Activated gamma-delta T cell (primary cell): ENCODE results near the gene TWF2.

Experiments used
- DNase-seq: peaks from one replicate; lab custom pipeline; 2025; lab: John Stamatoyannopoulos, UW

The TWF2 gene

DNA sequence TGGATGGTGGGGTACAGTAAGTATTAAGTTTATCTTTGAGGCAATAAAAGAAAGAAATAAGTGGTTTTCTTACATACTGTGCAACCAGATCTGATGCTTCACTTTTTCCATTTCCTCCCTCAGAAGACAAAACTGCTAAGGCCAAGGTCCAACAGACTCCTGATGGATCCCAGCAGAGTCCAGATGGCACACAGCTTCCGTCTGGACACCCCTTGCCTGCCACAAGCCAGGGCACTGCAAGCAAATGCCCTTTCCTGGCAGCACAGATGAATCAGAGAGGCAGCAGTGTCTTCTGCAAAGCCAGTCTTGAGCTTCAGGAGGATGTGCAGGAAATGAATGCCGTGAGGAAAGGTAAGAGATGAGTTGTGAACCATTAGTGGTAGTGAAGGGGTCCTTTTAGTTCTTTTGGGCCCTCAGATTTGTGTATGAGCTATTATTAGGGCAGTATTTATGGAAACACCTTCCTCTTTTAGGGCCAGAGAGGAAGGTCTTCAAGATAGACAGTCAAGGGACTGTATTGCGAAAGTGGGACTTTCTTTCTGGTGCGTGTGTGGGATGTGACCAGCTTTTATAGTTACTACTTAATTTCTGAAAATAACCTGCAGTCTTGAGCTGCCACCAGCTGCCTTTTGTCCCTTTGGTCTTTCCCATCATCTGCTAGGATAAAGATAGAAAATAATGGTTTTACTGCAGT is 36.4 kb downstream of the TWF2 start:
- DNase-seq = no peak

DNA sequence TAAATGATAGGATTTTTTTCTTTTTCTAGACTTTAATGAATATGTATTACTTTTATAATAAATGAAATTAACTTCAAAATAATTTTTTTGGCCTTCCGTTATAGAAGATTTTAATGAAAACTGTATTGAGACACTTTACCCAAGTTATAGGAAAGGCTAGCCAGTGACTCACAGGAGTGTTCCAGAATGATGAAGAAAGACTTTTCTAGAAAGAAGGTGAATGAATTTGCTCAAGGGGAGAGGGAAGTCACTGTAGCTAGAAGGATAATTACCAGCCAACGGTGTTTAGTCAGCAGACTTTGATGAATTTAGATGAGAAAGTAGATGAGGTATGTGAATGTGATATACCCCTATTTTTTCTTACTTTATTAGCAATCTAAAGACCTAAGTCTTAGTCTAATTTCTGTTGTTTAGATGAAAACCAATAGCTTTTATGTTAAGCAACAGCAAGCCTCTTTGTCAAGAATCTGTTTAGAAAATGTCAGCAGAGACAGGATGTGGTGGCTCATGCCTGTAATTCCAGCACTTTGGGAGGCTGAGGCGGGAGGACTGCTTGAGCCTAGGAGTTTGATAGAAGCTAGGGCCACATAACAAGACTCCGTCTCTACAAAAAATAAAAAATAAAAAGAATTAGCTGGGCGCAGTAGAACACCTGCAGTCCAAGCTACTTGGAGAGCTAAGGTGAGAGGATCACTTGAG is 37.8 kb downstream of the TWF2 start:
- DNase-seq = no peak

DNA sequence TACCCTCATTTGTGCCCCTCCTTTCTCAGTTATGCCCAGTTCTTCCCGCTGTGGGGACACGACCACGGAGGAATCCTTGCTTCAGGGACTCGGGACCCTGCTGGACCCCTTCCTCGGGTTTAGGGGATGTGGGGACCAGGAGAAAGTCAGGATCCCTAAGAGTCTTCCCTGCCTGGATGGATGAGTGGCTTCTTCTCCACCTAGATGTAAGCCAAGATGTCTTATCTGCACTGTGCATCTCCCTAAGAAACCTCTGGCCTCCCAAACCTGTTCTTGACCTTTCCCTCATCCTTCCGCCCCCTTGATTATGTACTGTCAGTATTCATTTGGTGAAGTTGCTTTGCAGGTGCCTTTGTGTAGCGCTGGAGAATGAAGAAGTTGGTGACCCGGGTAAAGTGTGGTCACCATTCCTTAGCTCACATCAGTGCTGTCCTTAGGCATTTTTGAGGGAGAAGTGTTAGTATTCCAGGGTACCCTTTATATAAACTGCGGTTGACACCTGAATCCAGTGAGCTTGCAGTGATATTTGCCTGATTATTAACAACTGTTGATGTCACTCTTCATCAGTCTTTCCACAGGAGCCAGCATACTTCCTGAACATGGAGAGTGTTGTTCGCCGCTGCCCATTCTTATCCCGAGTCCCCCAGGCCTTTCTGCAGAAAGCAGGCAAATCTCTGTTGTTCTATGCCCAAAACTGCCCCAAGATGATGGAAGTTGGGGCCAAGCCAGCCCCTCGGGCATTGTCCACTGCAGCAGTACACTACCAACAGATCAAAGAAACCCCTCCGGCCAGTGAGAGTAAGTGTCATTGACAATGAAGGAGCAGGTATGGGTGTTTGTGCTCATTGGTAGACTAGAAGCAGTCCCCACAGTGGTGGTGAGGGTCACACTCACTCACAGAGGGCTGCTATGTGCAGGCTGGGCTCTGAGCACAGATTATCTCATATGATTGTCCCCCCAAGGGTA is 40.0 kb downstream of the TWF2 start:
- DNase-seq = no peak

DNA sequence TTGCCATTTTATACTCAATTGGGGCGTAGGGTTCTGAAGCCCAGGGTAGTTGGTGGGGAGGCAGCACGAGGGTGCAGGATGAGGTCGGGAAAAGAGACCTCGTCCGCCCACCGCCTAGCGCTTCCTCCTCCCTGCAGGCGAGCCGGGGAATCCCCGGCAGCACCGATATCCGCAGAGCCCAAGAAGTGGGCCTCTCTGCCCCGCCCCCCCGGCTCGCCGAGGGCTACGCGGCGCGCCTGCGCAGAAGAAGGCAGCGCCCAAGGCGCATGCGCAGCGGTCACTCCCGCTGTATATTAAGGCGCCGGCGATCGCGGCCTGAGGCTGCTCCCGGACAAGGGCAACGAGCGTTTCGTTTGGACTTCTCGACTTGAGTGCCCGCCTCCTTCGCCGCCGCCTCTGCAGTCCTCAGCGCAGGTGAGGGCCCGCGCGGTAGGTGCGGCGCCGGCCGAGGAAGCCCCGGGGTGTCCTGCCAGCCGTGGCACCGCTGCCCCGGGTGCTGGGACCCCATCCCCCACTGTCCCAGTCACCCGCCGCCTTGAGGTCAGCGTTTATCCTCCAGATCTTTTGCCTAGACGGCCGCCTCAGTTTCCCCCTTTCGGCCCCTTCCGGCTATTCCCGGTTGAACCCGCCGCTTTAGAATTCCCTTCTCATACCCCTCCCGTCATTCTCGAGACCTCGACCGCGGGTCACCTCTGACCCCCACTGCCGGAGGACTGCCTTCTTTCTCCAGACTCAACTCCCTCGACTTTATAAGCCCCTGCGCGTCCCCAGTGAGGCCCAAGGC is 40.9 kb downstream of the TWF2 start, which contains the start of gene ALAS1:
ALAS1 (plus strand) TSS at position 319 of the 784 bp plus-strand sequence. CDS start 1,082 bp downstream, outside the sequence.
- DNase-seq = peak; percentile 87

DNA sequence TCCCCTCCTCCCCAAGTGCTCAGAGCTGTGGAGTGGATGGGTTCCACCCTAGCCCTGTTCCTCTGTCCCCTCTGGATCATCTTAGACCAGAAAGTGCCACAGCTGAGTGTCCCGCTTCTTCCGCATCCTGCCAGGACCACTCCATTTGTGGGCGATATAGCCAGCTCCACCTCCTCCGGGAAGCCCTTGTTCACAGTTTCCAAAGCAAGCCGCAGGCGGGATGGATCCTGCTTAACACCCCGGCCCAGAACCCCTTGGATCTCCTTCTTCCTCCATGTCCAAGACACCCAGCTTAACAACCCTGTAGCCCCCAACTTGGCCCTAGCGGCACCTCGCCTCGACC is 41.5 kb downstream of the TWF2 start:
- DNase-seq = no peak

DNA sequence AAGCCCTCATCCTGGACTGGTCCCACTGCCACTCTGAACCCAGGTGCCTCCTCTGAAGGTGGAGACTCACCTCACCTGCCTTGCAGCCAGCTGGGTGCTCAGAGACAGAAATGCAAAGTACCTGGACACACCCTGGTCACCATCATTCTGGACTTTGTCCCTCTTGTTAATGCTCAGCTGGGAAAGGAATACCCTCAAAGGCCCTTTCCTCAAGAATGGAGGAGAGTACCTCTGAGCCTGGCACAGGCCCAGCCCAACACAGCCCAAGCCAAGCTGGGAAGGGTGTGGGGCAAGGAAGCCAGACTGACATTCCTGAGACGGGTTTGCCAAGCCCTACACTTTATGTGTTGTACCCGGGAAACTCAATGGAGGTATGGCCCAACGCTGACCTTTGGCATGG is 42.0 kb downstream of the TWF2 start:
- no peak for DNase-seq

DNA sequence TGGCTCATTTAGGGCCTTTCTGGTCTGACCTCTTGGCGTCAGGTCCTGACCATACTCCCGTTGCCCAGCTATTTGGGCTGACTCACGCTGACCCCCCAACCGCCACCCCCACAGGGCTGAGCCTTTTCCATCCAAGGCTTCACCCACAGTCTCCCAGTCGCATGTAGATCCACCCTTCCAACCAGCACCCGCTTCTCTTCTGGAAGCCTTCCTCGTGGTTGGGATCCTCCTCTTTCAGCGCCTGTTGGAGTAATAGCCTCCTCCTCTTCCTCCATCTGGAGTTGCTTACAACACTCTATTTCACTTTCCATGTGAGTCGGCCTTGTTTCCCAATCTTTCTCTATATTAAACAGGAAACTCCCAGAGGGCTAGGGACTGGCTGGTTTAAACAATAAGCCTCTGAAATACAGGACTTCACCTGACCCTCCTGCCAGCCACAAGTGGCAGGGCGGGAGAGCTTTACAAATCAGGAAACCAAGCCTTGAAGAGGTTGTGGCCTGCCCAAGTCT is 43.1 kb downstream of the TWF2 start:
- no peak for DNase-seq

DNA sequence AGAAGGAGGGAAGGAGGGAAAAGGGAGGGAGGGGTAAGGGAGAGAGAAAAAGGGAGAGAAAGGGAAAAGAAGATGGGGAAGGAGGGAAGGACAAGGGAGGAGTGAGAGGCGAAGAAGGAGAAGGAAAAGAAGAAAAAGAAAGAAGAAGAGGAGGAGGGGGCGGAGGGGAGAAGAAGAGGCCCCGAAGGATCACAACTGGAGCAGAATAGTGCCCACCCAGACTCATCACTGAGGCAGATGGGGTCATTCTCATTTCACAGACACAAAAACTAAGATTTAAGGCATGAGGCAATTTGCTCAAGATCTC is 43.7 kb downstream of the TWF2 start:
- no peak for DNase-seq

DNA sequence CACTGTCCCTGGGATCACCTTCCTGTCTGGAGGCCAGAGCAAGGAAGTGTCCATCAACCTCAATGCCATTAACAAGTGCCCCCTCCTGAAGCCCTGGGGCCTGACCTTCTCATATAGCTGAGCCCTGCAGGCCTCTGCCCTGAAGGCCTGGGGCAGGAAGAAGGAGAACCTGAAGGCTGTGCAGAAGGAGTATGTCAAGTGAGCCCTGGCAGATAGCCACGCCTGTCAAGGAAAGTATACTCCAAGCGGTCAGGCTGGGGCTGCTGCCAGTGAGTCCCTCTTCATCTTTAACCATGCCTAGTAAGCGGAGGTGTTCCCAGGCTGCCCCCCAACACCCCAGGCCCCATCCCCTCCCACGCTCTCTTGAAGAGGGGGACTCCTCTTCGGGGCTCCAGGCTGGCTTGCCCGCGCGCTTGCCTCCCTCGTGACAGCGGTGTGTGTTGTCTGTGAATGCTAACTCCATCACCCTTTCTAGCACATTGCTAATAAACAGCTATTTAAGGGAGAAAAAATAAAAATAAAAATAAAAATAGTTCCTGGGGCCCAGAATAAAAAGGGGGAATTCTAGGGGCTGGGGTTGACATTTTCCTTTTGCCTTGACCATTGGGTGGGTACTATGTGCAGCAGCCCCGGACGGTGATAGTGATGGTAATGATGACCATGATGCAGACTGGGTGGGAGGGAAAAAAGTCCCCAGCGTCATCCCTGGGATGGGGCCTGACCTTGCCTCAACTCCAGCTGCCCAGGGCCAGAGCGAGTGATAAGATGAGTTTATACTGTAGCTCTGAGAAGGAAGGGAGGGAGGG is 44.3 kb downstream of the TWF2 start:
- no peak for DNase-seq

DNA sequence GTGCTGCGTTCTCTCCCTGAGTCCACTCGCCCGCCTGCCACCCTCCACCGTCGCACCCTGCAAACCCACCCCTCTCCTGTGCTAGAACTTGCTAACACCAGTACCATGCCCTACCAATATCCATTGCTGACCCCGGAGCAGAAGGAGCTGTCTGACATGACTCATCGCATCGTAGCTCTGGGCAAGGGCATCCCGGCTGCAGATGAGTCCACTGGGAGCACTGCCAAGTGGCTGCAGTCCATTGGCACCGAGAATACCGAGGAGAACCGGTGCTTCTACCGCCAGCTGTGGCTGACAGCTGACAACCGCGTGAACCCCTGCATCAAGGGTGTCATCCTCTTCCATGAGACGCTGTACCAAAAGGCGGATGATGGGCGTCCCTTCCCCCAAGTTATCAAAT is 45.9 kb downstream of the TWF2 start:
- no peak for DNase-seq

DNA sequence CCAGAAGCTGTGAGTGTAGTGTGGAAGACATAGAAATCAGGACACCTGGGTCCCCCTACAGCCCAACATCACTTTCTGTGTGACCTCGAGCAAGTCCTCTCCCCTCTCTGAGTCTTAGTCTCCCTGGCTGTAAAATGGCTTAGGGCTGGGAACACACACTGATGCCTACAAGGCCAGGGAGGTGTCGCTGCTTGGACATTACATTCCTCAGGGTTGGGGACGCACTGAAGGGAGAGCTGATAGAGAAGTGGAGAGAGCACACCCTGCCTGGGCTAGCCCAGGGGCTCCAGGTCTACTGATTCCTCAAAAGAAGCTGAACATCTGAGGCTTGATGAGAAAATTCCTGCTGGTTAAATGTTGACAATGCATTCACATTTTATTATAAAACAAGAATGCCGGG is 47.3 kb downstream of the TWF2 start:
- no peak for DNase-seq

DNA sequence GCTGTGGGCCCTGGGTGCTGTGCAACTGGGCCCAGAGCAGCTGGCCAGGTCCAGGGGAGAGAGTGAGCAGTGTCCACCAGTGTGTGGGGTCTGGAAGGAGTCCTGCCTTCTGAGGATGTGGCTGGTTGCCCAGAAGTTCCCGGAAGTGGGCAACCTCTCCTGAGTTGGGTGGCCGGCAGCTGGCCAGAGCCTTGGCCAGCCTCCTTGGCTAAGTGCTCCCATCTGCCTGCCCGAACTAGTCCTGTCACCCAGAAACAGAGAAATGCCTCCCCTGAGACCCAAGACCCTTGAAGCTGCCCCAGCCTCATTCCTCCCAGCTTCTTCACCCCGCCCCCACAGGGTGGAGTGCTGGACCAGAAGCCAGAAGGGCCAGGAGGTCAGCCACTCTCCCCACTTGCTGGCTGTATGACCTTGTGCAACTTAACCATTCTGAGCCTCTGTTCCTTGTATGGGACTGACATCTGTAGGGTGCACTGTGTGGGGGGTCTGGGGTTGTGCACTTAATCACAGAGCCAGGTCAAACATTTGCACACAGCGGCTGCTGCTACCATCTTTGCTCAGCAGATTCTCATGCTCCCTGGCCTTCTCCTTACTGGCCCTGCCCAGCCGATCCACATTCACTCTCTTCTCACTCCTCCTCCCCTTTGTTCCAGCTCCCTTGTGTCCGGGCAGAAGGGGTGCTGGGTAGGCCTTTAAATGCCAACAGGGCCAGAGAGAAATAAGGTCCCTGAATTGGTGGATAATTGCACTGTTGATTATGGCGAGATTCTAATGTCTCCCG is 48.5 kb downstream of the TWF2 start:
- DNase-seq = no peak

DNA sequence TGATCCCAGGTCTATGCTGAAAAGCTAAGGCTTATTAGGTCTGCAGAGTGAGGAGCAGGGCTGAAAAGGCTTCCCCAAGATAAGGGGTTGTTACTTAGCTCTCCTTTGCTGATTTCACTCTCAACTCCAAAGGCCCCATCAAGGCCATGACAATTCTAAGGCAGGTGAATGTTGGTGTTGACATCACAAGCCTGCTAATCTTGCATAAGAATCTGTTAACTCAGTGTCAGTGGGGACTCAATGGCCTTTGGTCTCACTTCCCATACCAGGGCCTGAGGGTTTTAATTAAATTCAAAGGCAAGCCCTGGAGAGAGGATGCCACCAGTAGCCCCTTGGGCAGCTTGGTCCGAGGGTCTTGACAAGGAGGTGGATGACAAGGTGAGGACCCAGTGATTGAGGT is 50.4 kb downstream of the TWF2 start:
- no peak for DNase-seq

DNA sequence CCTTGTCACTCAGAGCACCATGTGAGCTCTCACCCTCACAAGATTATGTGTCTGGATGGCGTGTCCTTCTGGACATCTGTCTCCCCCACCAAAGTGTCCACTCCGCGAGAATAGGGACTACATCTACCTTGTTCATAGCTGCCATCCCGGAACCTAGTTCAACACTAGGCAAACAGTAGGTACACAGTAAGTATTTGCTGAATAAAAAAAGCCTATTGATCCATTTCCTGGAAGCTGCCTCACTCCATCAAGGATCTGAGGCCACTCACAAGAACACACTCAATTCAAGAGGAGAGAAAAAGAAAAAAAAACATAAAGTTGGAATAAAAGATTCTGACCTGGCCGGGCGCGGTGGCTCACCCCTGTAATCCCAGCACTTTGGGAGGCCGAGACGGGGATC is 52.2 kb downstream of the TWF2 start:
- DNase-seq = no peak

DNA sequence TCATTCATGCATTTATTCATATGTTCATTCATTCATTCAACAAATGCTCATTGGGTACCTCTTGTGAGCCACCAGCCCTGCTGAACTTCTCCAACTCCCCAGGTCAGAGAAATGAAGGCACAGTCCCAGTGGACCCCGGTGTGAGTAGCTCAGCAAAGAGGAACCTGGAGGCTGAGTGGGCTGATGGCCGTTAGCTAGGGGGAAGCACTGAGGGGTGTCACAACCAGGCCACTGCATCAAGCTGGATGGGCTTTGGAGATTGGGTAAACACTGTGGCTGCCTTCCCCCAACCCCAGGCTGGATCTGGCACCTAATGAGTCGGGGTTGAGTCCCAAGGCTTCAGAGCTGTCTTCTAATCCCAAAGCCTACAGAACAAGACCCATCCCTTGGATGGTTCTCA is 53.1 kb downstream of the TWF2 start:
- no peak for DNase-seq

DNA sequence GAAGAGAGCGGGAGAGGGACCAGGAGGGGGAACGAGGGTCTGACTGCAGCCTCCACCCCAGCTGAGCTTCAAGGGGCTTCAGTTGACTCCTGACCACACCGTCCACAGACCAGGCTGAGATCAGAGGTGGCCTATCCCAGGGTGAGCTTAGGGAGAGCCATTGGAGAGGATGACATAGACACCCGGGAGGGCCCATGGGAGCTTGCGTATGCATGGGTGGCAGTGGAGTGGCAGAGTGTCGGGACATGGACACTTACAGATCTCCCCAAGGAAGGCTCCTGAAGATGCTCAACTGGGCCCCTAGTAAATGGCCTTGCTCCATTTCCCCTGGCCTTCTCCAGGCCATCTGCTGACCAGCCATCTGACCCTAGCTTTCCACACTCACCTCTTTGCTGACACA is 53.6 kb downstream of the TWF2 start:
- DNase-seq = no peak

DNA sequence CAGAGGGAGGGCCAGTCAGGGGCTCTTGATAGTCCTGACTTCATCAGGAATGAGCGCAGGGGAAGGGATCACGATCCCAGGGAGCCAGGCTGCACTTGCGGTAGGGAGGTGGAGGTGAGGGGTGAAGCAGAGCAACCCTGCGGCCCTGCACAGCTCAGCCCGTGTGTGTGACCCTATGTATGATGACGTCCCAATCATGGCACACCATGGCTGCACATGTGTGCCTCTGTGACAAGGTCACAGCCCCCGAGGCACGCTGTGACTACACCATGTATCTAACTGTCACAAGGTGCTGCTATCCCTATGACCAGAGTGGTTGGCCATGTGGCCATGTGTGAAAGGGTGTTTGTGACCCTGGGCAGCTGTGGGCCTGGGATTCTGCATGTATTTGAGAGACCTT is 54.3 kb downstream of the TWF2 start:
- no peak for DNase-seq

DNA sequence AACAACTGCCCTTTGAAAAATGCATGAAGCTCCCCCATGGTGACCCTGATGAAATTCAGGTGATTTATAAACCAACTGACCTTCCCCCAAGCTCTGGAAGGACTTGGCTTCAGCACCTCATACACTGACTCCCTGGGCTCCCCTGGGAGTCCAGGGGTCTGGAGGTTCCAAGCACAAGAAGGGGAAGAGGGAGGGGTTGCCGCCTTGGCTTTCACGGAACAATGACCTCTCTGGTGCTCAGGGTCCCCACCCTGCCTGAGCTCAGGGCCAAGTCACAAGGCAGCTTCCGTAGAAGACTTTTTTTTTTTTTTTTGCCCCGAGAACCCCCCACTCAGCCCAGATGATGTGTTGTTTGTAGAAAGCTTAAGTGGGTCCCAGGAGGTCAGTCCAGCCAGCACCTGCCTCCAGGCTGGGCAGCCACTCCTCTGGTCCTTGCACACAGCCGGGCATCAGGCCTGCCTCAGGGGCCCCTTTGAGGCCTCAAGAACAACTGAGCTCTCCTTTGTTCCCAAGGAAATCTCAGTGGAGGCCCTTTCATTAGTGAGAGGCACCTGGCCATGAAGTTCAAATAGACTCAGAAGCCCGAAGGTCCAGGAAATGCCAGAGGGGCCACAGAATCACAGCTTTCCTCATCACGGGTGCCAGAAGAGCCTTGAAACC is 55.0 kb downstream of the TWF2 start:
- no peak for DNase-seq

DNA sequence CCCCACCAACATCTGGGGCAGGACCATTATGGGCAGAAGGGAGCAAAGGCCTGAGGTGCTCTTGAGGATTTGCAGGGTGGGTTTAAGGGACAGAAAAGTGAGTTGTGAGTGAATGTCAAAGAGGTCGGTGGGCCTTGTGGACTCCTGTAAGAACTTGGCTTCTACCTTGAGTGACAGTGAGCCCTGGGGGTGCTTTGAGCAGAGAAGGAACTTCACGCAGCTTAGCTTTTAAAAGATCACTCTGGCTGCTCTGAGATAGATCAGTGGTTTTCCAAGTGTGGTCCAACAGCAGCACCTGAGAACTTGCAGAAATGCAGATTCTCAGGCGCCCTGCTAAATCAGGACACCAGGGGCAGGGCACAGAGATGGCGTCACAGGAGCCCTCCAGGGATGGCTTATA is 56.3 kb downstream of the TWF2 start:
- DNase-seq = no peak

DNA sequence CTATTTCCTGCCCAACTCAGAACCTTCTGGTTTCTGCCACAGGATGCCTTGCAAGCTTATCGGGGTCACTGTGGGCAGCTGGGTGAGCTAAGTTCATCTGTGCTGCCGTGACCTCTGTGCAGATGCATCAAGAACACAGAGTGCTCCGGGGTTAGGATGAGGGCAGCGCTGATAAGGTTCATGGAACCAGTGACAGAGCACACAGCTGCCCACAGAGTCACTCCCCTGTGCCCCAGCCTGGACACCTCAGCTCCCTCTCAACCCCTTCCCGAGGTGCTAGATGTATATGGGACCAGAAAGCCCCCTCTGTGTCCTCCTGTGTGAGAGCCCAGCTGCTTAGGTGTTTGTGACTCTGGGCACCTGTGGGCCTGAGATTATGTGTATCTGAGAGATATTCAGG is 56.8 kb downstream of the TWF2 start:
- DNase-seq = no peak
